Parathyroid adenoma (tissue), 2 donors: ENCODE data around the gene PRAMEF9.
"Not testable (repeated sequence)": the region's sequence is repeated elsewhere in the genome, so short reads cannot be mapped to it uniquely, and the experiment has no call there.

ENCODE experiments used
- H2AFZ ChIP-seq: fragments of 300-600 bp; sonication (generic); one replicate; pipeline ENCODE4 v1.7.0; 2017; ENCODE audit warnings: antibody characterized with exemption, mild to moderate bottlenecking
- H3K27ac ChIP-seq: fragments of 300-600 bp; sonication (generic); one replicate; pipeline ENCODE4 v1.7.0; 2017
- H3K27me3 ChIP-seq: fragments of 300-600 bp; sonication (generic); one replicate; pipeline ENCODE4 v1.7.0; 2017; ENCODE audit warnings: low read length; ENCODE audit not compliant: control insufficient read depth, insufficient read depth
- H3K36me3 ChIP-seq: fragments of 300-600 bp; sonication (generic); one replicate; pipeline ENCODE4 v1.7.0; 2017; ENCODE audit warnings: low read length; ENCODE audit not compliant: control insufficient read depth, insufficient read depth
- H3K4me1 ChIP-seq: fragments of 300-600 bp; sonication (generic); one replicate; pipeline ENCODE4 v1.7.0; 2017; ENCODE audit warnings: control low read depth
- H3K4me2 ChIP-seq: fragments of 300-600 bp; sonication (generic); one replicate; pipeline ENCODE4 v1.7.0; 2017; ENCODE audit warnings: low read length
- H3K4me3 ChIP-seq: fragments of 300-600 bp; sonication (generic); one replicate; pipeline ENCODE4 v1.7.0; 2017; ENCODE audit warnings: low read depth, low read length
- H3K79me2 ChIP-seq: fragments of 300-600 bp; sonication (generic); one replicate; pipeline ENCODE4 v1.7.0; 2017; ENCODE audit warnings: control low read depth
- H3K9ac ChIP-seq: fragments of 300-600 bp; sonication (generic); one replicate; pipeline ENCODE4 v1.7.0; 2017; ENCODE audit warnings: mild to moderate bottlenecking
- H3K9me3 ChIP-seq: fragments of 300-600 bp; sonication (generic); one replicate; pipeline ENCODE4 v1.7.0; 2017; ENCODE audit warnings: low read length; ENCODE audit not compliant: control insufficient read depth
- donor health status: primary hyperparathyroidism.

Gene PRAMEF9

GRCh38 chr1:13171548-13171947 is at the start of gene PRAMEF9:
TSS of gene PRAMEF9 (plus strand) at chr1:13171848. CDS start at chr1:13175281, 3,433 bp downstream.
- H2AFZ ChIP-seq, H3K9me3 ChIP-seq, H3K4me2 ChIP-seq, H3K9ac ChIP-seq, H3K4me3 ChIP-seq, H3K4me1 ChIP-seq, H3K27me3 ChIP-seq, H3K79me2 ChIP-seq, H3K36me3 ChIP-seq, H3K27ac ChIP-seq: not testable (repeated sequence)

GRCh38 chr1:13155909-13156308 is 15.7 kb upstream of the PRAMEF9 start, which contains the start of gene PRAMEF26:
TSS of gene PRAMEF26 (minus strand) at chr1:13156009. CDS start at chr1:13153095, 2,914 bp downstream.
- H2AFZ ChIP-seq, H3K4me1 ChIP-seq, H3K36me3 ChIP-seq, H3K9me3 ChIP-seq, H3K79me2 ChIP-seq, H3K27ac ChIP-seq, H3K27me3 ChIP-seq, H3K9ac ChIP-seq, H3K4me3 ChIP-seq, H3K4me2 ChIP-seq: not testable (repeated sequence)

- not testable (repeated sequence) for H3K79me2 ChIP-seq, H3K4me1 ChIP-seq, H3K27me3 ChIP-seq, H3K27ac ChIP-seq, H3K9me3 ChIP-seq, H3K4me2 ChIP-seq, H2AFZ ChIP-seq, H3K4me3 ChIP-seq, H3K36me3 ChIP-seq, H3K9ac ChIP-seq
Observed at GRCh38 chr1:13165531-13165930, 6.1 kb upstream of the PRAMEF9 start, which contains the start of gene HNRNPCL4. TSS of gene HNRNPCL4 (minus strand) at chr1:13165631. CDS start at chr1:13165467, 164 bp downstream.

- not testable (repeated sequence) for H3K9me3 ChIP-seq, H3K9ac ChIP-seq, H3K27me3 ChIP-seq, H3K4me3 ChIP-seq, H3K79me2 ChIP-seq, H2AFZ ChIP-seq, H3K4me1 ChIP-seq, H3K4me2 ChIP-seq, H3K27ac ChIP-seq, H3K36me3 ChIP-seq
Observed at GRCh38 chr1:13201309-13201708, 29.7 kb downstream of the PRAMEF9 start, which contains the start of gene PRAMEF13. TSS of gene PRAMEF13 (minus strand) at chr1:13201409. CDS start at chr1:13199589, 1,820 bp downstream.

- not testable (repeated sequence) for H3K4me2 ChIP-seq, H3K27me3 ChIP-seq, H2AFZ ChIP-seq, H3K4me3 ChIP-seq, H3K27ac ChIP-seq, H3K36me3 ChIP-seq, H3K4me1 ChIP-seq, H3K9me3 ChIP-seq, H3K9ac ChIP-seq, H3K79me2 ChIP-seq
Observed at GRCh38 chr1:13208712-13209111, 37.1 kb downstream of the PRAMEF9 start.

- not testable (repeated sequence) for H3K4me2 ChIP-seq, H2AFZ ChIP-seq, H3K9ac ChIP-seq, H3K9me3 ChIP-seq, H3K4me1 ChIP-seq, H3K36me3 ChIP-seq, H3K27me3 ChIP-seq, H3K4me3 ChIP-seq, H3K27ac ChIP-seq, H3K79me2 ChIP-seq
Observed at GRCh38 chr1:13216619-13217018, 45.0 kb downstream of the PRAMEF9 start.

GRCh38 chr1:13219203-13219602 is 47.6 kb downstream of the PRAMEF9 start:
- H3K4me3 ChIP-seq, H3K27me3 ChIP-seq, H3K4me2 ChIP-seq, H3K27ac ChIP-seq, H3K4me1 ChIP-seq, H2AFZ ChIP-seq, H3K79me2 ChIP-seq, H3K9ac ChIP-seq, H3K36me3 ChIP-seq, H3K9me3 ChIP-seq: not testable (repeated sequence)

- H3K27me3 ChIP-seq, H3K27ac ChIP-seq, H2AFZ ChIP-seq, H3K4me3 ChIP-seq, H3K9me3 ChIP-seq, H3K79me2 ChIP-seq, H3K4me1 ChIP-seq, H3K4me2 ChIP-seq, H3K9ac ChIP-seq, H3K36me3 ChIP-seq: not testable (repeated sequence)
Observed at GRCh38 chr1:13222788-13223187, 51.1 kb downstream of the PRAMEF9 start.
